RWPE2 (cell line): Measurements from ENCODE around the gene APBA1.
A peak's percentile ranks its signal among the peaks of the same experiment; 100 is the strongest.

Experiments
- ATAC-seq: fragments of 200-7000 bp; cut with Tn5 transposase; 3 replicates; pipeline ENCODE4 v1.9.1; 2021; ENCODE audit warnings: low read depth
- DNase-seq: peaks from one replicate; pipeline ENCODE4 v3.0.0-alpha.2; 2020; ENCODE audit warnings: low spot score
- H3K27ac ChIP-seq: fragments of 450-650 bp; 2 replicates; pipeline ENCODE4 v1.5.1; 2017; ENCODE audit warnings: mild to moderate bottlenecking; ENCODE audit not compliant: poor library complexity, severe bottlenecking
- H3K27me3 ChIP-seq: fragments of 250-450 bp; sonication (Bioruptor Pico); 2 replicates; pipeline ENCODE4 v1.5.1; 2021; ENCODE audit warnings: mild to moderate bottlenecking, moderate library complexity; ENCODE audit not compliant: insufficient read depth, poor library complexity, severe bottlenecking
- H3K36me3 ChIP-seq: fragments of 250-450 bp; sonication (Bioruptor Pico); 2 replicates; pipeline ENCODE4 v1.5.1; 2020; ENCODE audit warnings: low read depth, mild to moderate bottlenecking, moderate library complexity
- H3K4me1 ChIP-seq: fragments of 250-450 bp; sonication (Bioruptor Pico); 2 replicates; pipeline ENCODE4 v1.5.1; 2021; ENCODE audit warnings: mild to moderate bottlenecking, moderate library complexity; ENCODE audit not compliant: insufficient read depth, poor library complexity, severe bottlenecking
- H3K4me3 ChIP-seq: fragments of 250-450 bp; sonication (Bioruptor Pico); 2 replicates; pipeline ENCODE4 v1.5.1; 2021; ENCODE audit warnings: mild to moderate bottlenecking, moderate library complexity; ENCODE audit not compliant: severe bottlenecking
- H3K9me3 ChIP-seq: fragments of 250-450 bp; sonication (Bioruptor Pico); 2 replicates; pipeline ENCODE4 v1.5.1; 2021; ENCODE audit warnings: mild to moderate bottlenecking, moderate library complexity; ENCODE audit not compliant: severe bottlenecking
- TF ChIP-seq, protein P1 (sequence below): fragments of 450-650 bp; IDR thresholded peaks from one replicate; pipeline ENCODE4 v1.5.1; 2017; ENCODE audit warnings: mild to moderate bottlenecking, moderate library complexity; ENCODE audit not compliant: poor library complexity, severe bottlenecking

Gene APBA1

DNA sequence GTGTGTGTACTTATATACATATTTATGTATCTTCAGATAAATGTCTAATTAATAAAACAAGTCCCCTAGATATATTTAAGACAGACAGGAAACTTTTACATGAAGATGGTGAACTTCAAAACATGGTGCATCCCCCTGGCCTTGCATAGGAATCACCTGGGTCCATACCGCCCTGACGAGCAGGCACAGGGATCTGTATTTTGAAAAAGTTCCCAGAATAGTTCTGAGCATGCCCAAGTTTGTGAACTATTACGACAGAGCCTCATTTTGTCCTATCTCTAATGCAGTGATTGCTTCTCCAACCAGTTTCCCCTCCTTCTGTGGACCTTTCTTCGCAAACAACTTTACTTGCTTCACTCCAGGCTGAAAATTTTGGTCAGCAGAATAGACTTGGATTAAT, 98.1 kb downstream of the APBA1 start:
- ATAC-seq (no peak), DNase-seq (no peak)
- no peaks in the 10 kb centered on the region for H3K27me3 ChIP-seq
- H3K9me3 ChIP-seq: no peaks in the 10 kb centered on the region
- peaks cover 46% of the 10 kb centered on the region for H3K4me1 ChIP-seq
- H3K27ac ChIP-seq: peak overlapping the region; percentile 77
- TF ChIP-seq, protein P1, sequence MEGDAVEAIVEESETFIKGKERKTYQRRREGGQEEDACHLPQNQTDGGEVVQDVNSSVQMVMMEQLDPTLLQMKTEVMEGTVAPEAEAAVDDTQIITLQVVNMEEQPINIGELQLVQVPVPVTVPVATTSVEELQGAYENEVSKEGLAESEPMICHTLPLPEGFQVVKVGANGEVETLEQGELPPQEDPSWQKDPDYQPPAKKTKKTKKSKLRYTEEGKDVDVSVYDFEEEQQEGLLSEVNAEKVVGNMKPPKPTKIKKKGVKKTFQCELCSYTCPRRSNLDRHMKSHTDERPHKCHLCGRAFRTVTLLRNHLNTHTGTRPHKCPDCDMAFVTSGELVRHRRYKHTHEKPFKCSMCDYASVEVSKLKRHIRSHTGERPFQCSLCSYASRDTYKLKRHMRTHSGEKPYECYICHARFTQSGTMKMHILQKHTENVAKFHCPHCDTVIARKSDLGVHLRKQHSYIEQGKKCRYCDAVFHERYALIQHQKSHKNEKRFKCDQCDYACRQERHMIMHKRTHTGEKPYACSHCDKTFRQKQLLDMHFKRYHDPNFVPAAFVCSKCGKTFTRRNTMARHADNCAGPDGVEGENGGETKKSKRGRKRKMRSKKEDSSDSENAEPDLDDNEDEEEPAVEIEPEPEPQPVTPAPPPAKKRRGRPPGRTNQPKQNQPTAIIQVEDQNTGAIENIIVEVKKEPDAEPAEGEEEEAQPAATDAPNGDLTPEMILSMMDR: no peak
- H3K4me3 ChIP-seq: no peak overlapping the region
- no peaks in the 10 kb centered on the region for H3K36me3 ChIP-seq

DNA sequence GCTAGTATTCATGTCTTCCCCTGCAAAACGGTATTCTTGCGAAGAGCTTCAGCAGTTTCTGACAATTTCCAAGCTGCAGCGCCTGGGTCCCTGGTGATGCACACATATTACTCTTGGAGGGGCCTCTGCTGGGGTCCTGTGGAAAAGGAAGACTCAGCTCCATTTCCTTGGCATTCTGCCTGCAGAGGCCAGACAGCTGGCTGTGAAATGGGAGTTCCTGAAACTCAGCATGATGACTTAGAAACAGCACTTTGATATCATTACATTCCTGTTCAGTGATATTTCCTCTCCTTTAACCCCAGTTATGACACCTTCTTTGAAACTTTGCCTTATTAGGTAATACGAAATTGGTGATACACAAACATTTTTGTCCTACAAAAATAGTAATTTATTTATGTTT, 98.5 kb downstream of the APBA1 start:
- Histone ChIP-seq H3K27me3 (no peaks in the 10 kb centered on the region), H3K9me3 (no peaks in the 10 kb centered on the region), H3K27ac (peak overlapping the region; percentile 77), H3K4me3 (no peak overlapping the region), H3K36me3 (no peaks in the 10 kb centered on the region), H3K4me1 (peaks cover 48% of the 10 kb centered on the region)
- TF ChIP-seq, protein P1: no peak
- ATAC-seq (peak; percentile 37; the same call in 2 of the 3 replicates), DNase-seq (no peak)

DNA sequence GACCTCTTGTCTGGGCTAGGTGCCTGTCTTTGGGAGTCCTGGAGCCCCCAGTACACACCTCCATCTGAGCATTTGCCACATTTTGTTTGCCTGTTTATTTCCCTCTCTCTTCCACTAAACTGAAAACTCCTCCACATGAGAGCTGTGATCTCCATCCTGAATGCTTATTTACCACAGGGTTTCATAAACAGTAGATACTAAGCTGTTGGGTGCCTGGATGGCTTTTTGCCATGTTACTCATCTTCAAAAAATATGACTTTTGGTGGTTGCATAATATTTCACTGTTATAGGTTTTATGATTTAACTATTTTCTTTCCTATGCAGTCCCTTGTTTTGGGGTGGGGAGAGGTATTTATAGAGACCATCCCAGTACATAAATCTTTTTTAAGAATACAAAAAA, 99.6 kb downstream of the APBA1 start:
- peak; percentile 13; the same call in 1 of the 3 replicates for ATAC-seq
- peaks cover 48% of the 10 kb centered on the region for H3K4me1 ChIP-seq

DNA sequence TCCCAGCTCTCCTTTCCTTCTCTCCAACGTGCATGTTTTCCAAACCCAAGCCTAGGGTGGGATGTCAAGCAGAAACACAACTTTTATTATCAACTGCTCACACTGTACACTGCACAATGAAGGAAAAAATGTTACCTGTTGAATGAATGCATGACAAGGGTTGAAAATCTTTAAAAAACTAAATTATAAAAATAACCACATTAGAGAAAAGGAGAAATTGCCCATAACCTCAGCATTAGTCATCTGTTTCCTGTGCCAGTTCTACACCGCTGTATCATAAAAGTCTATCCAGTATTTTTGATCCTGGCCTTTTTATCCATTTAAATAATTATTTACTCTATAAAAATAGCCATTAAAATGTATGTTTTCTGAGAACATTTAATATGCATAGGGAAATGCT, 101.1 kb downstream of the APBA1 start:
- Histone ChIP-seq H3K36me3 (no peaks in the 10 kb centered on the region), H3K4me3 (no peak overlapping the region), H3K27me3 (no peaks in the 10 kb centered on the region), H3K27ac (peak overlapping the region; percentile 77), H3K9me3 (no peaks in the 10 kb centered on the region), H3K4me1 (peaks cover 48% of the 10 kb centered on the region)
- ATAC-seq: peak; percentile 35; the same call in 2 of the 3 replicates
- TF ChIP-seq, protein P1: no peak
- DNase-seq: no peak

More for the DNA sequence above, 99.6 kb downstream of the APBA1 start:
- Histone ChIP-seq H3K36me3 (no peaks in the 10 kb centered on the region), H3K4me3 (no peak overlapping the region), H3K27ac (peak overlapping the region; percentile 77), H3K27me3 (no peaks in the 10 kb centered on the region), H3K9me3 (no peaks in the 10 kb centered on the region)
- no peak for DNase-seq
- TF ChIP-seq, protein P1: no peak

DNA sequence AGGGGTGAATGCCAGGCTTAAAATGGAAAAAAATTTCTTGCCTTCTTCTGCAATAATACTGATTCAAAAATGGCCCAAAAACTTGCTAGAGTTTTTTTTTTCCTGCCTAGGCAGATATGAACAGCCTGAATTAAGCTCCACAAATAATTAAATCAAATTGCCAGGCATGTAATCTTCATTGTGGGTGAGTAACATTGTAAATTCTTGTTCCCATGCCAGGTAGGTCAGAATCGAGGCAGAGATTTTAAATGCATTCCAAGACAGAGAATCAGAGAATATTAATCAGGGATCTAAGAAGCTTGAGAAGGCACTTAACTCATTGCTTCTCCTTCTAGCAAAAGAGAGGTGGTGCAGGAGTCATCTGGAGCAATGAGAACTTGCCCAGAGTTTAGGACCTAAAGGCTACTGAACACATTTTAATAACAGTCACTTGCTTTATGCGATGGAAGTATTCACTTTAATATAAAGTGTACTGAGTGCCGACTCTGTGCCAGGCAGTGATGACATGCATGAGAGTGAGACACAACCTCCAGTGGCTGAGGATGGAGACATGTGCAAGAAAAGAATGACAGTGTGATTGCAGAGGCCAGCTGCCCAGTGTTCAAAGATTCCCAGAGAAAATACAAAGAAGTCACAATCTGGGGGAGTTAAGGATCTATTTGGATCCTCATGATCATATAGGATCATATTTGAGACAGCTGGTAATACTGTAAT, 102.3 kb downstream of the APBA1 start:
- no peak for DNase-seq
- H3K27ac ChIP-seq: peak overlapping the region; percentile 77
- peaks cover 48% of the 10 kb centered on the region for H3K4me1 ChIP-seq
- peak; percentile 89 for ATAC-seq
- TF ChIP-seq, protein P1: no peak
- H3K27me3 ChIP-seq: no peaks in the 10 kb centered on the region
- H3K36me3 ChIP-seq: no peaks in the 10 kb centered on the region
- no peaks in the 10 kb centered on the region for H3K9me3 ChIP-seq
- no peak overlapping the region for H3K4me3 ChIP-seq
